GM12874 (cell line): ENCODE results near the gene CD300LG.

Experiments
- TF ChIP-seq, protein P1 (sequence below): IDR thresholded peaks from 2 replicates; pipeline ENCODE4 v1.5.1; 2011; ENCODE audit warnings: low read depth, mild to moderate bottlenecking, control low read depth, low read length, moderate library complexity; ENCODE audit not compliant: insufficient read depth

The CD300LG gene

DNA sequence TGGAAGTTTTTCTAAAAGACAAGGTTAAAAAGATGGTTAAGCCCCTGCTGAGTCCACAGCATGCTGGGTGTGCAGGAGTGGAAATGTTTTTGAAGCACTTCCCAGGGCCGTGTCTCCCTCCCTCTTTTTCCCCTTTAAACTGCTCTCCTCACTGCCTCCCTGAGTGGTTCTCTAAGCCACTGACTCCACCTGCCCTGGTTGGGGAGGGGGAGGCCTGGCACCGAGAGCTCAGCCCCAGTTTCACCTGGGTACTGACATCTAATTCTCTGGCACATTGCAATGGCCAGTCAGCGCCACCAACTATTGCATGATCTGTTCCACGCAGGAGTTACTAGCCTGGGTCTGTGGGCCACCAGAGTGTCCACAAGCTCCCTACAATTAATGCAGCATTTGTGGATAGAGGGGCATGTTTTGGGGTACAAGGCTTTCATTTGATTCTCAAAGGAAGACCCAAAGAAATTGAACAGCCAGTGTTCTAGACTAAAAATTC lies 36.7 kb upstream of the CD300LG start:
- TF ChIP-seq, protein P1, sequence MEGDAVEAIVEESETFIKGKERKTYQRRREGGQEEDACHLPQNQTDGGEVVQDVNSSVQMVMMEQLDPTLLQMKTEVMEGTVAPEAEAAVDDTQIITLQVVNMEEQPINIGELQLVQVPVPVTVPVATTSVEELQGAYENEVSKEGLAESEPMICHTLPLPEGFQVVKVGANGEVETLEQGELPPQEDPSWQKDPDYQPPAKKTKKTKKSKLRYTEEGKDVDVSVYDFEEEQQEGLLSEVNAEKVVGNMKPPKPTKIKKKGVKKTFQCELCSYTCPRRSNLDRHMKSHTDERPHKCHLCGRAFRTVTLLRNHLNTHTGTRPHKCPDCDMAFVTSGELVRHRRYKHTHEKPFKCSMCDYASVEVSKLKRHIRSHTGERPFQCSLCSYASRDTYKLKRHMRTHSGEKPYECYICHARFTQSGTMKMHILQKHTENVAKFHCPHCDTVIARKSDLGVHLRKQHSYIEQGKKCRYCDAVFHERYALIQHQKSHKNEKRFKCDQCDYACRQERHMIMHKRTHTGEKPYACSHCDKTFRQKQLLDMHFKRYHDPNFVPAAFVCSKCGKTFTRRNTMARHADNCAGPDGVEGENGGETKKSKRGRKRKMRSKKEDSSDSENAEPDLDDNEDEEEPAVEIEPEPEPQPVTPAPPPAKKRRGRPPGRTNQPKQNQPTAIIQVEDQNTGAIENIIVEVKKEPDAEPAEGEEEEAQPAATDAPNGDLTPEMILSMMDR, result no peak

DNA sequence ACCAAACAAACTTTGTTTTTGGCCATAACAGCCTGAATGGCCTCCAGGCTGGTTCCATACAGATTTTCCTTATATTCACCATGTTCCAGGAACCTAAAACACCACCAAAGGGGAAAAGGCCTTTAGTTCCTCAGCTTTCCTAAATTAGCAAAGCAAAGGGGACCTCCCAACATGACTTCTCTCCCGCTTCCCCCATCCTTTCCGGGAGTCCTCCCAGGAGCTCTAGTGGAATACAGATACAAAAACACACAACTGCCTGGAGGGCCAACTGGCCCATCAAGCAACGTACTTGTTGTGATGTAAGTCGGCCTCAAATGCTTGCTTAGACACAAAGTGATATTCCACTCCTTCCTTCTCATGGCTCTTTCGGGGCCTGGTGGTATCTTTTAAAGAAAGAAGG lies 36.2 kb upstream of the CD300LG start:
- TF ChIP-seq, protein P1, result no peak

DNA sequence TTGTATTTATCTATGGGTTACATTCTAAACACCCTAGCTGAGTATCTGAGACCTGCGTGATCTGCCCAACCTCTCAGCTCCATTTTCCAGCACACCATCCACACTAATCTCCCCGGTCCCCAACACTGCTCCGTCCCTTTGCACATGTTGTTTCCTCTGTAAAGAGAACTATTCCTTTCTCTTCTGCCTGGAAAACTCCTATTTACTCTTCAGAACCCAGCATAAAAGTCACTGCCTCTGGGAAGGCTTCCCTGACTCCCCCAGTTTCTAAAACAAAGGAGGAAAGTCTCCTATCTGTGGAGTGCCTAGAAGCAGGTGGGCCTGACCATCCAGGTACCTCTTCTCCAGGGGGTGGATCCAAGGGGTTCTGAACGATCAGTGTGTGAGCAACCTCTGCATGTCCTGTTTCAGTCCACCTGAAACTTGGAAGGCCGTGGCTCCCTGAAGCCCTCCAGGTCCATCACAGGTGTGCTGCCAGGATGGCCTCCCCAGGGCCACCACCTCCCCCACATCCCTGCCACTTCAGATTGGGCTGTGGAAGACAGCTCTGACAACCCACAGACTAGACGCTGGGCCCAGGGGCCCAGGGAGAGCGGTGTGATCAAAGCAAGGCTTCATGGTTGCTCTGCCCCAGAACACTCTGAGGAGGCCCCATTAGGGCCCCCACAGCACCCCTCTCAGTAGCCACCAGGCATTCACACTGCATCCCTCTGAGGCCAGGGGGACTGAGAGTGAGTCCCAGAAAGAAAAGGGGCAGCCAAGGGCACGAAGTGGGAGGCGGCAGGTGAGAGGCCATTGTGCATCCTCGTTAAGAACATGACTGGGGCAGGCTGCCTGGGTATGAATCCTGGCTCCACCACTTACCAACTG lies 34.3 kb upstream of the CD300LG start:
- TF ChIP-seq, protein P1, result no peak

DNA sequence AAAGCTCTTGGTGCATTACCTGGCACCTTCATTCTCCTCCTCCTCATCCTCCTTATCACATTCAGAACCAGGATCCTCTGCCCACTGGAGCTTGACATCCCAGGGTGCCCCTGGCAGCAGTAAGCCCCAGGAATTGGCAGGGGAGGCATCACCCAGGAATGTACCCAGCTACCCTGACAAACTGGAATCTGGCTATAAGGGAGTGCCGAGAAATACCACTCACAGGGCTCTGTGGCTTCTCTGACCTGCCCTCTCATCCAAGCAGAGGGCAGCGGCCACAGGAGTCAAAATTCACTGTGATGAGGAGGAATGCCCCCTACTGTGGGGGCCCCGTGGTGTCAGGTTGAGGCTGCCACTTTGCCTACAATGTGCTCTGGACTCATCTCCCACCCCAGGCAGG lies 33.6 kb upstream of the CD300LG start:
- TF ChIP-seq, protein P1, result no peak

- TF ChIP-seq, protein P1, result no peak
Observed at GRCh38 chr17:43814026-43814425, 33.0 kb upstream of the CD300LG start.

DNA sequence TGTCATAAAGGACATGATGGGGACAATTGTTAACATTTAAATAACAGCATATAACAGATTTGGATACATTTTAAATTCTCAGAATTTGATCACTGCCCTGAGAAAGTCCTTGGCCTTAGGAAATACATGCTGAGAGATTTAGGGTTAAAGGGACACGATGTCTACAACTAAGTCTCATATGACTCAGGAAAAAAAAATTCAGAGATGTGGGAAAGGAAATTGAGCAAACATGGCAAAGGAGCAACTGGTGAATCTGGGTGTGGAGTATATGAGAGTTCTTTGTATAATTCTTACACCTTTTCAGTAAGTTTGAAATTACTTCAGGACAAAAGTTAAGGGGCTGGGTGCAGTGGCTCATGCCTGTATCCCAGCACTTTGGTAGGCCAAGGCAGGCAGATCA lies 32.3 kb upstream of the CD300LG start:
- TF ChIP-seq, protein P1, result no peak

- TF ChIP-seq, protein P1, result no peak
Observed at GRCh38 chr17:43816336-43817320, 30.3 kb upstream of the CD300LG start.
